ELR (cell line): ENCODE measurements around the gene C13orf46.

Experiments used
- DNase-seq: peaks from one replicate; pipeline ENCODE4 v3.0.0-alpha.2; 2015; ENCODE audit warnings: low read depth

The C13orf46 gene

GRCh38 chr13:114009590-114010400, 35.9 kb upstream of the C13orf46 start:
- DNase-seq = no peak

- DNase-seq = no peak
These were observed 35.2 kb upstream of the C13orf46 start for GRCh38 chr13:114008964-114009589.

GRCh38 chr13:114007566-114007965, 33.7 kb upstream of the C13orf46 start:
- DNase-seq = no peak

GRCh38 chr13:114005206-114005724, 31.4 kb upstream of the C13orf46 start:
- no peak for DNase-seq

GRCh38 chr13:114004420-114005205, 30.7 kb upstream of the C13orf46 start:
- peak; percentile 20 for DNase-seq

GRCh38 chr13:114002771-114003321, 29.0 kb upstream of the C13orf46 start:
- no peak for DNase-seq

- no peak for DNase-seq
These were observed 28.2 kb upstream of the C13orf46 start for GRCh38 chr13:114002009-114002544.

- DNase-seq = no peak
These were observed 27.6 kb upstream of the C13orf46 start for GRCh38 chr13:114001331-114002008.

- no peak for DNase-seq
These were observed 26.5 kb upstream of the C13orf46 start for GRCh38 chr13:114000151-114001040.

- no peak for DNase-seq
These were observed 25.7 kb upstream of the C13orf46 start for GRCh38 chr13:113999618-113999910.

- no peak for DNase-seq
These were observed 25.1 kb upstream of the C13orf46 start for GRCh38 chr13:113998781-113999617.

GRCh38 chr13:113997845-113998751, 24.2 kb upstream of the C13orf46 start:
- DNase-seq = peak; percentile 64

GRCh38 chr13:113996912-113997745, 23.3 kb upstream of the C13orf46 start:
- DNase-seq = no peak

- no peak for DNase-seq
These were observed 22.4 kb upstream of the C13orf46 start for GRCh38 chr13:113996081-113996911.

- no peak for DNase-seq
These were observed 21.2 kb upstream of the C13orf46 start for GRCh38 chr13:113995051-113995601.

GRCh38 chr13:113992276-113993005, 18.6 kb upstream of the C13orf46 start:
- DNase-seq = no peak
